22Rv1 (cell line): ENCODE results near the gene GMPPA.

Source experiments
- ZFX ChIP-seq: fragments of 450-650 bp; IDR thresholded peaks from 2 replicates; pipeline ENCODE4 v1.6.1; 2017; ENCODE audit warnings: antibody characterized with exemption, borderline replicate concordance
- TF ChIP-seq, protein P1 (sequence below): fragments of 450-650 bp; IDR thresholded peaks from 2 replicates; pipeline ENCODE4 v1.5.1; 2017; ENCODE audit warnings: mild to moderate bottlenecking

DNA sequence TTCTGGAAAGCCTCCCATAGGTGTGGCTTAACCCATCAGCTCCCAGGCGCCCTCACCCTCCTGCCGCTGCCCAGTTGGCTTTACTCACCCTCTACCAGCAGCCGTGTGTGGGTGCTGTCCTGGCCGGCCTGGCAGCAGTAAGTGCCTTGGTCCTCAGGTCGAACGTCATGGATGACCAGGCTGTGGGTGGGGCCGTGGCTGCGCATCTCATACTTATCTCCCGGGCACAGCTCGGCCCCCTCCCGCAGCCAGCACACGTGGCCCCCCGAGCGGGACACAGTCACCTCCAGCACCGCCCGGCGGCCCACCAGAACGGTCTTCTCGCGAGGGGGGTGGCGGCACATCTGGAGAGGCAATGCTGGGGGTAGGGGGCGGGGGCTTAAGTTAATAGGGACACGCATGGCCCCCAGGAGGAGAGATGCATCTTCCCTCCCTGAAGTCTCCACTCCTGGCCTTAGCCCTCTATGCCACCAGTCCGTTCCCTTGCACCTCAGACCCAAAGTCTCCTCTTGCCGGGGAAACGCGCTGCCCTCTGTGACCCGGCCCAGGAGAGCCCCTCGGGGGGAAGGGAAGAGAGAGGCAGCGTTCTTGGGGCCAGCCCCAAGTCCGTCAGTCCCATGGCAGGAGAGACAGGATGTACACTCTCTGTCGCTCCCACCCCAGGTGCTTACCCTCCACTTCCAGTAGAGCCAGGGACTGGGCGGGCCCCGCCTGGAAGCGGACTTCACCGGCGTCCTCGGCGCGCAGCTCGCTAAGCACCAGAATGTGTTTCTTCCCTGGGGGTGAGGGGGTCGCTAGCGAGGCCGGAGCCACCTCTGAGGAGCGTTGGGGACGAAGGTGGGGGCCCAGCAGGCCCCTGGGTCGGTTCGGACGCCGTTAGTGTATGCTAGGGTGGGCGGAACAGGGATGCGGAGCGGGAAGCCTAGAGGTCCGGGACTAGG is 53.0 kb downstream of the GMPPA start:
- TF ChIP-seq, protein P1, sequence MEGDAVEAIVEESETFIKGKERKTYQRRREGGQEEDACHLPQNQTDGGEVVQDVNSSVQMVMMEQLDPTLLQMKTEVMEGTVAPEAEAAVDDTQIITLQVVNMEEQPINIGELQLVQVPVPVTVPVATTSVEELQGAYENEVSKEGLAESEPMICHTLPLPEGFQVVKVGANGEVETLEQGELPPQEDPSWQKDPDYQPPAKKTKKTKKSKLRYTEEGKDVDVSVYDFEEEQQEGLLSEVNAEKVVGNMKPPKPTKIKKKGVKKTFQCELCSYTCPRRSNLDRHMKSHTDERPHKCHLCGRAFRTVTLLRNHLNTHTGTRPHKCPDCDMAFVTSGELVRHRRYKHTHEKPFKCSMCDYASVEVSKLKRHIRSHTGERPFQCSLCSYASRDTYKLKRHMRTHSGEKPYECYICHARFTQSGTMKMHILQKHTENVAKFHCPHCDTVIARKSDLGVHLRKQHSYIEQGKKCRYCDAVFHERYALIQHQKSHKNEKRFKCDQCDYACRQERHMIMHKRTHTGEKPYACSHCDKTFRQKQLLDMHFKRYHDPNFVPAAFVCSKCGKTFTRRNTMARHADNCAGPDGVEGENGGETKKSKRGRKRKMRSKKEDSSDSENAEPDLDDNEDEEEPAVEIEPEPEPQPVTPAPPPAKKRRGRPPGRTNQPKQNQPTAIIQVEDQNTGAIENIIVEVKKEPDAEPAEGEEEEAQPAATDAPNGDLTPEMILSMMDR = no peak
- TF ChIP-seq ZFX = no peak
